Left colon (tissue), 2 donors: Measurements from ENCODE around the gene HABP4. TPM values are rescaled to one million over a fixed set of nuclear protein-coding genes. Genes with fewer than 3 reads are reported as not detected.

Experiments
- ATAC-seq: fragments of 200-7000 bp; cut with Tn5 transposase; one replicate; pipeline ENCODE4 v1.9.1; 2020; ENCODE audit warnings: mild to moderate bottlenecking, moderate library complexity
- DNase-seq, 2 donors: peaks; one replicate each; pipeline ENCODE4 v3.0.0-alpha.2; 2020
- intact Hi-C, 2 donors: fragments of 100-400 bp; cut with DNase I in 1 of 2; cut with micrococcal nuclease in 1 of 2; formaldehyde crosslinking; loops; one replicate each; pipeline versions ENCODE4 v1.11.2 to v1.14.0; 2022; cut with DNase I, micrococcal nuclease
- long read RNA-seq: library from polyadenylated mRNA; unstranded; transcript quantifications from one replicate; pipeline ENCODE4 v2.0.0, GENCODE V29; 2021
- total RNA-seq, 2 donors: library from RNA; stranded (reverse); fragmentation: NEBNext Ultra II Directional; extraction: Animal tissue kit (Norgen Biotek cat#: 25700); gene quantifications; one replicate each; pipeline ENCODE4 v1.2.1, GENCODE V29; 2021
- donor health status: DM: no; HTN: no; CAD: no.
- donor health status: DM: yes; HTN: yes; CAD: no.

Gene HABP4
- total RNA-seq: 1 to 10 TPM; 2.0 to 4.3 TPM
- long read RNA-seq, transcript HABP4-201 (8 exons, 2,615 nt): major isoform, 20 of 22 reads
- long read RNA-seq, partial matches to known transcripts: 0 of 22 reads
- long read RNA-seq, other reads (novel, unspliced or antisense): 2 of 22 reads

DNA sequence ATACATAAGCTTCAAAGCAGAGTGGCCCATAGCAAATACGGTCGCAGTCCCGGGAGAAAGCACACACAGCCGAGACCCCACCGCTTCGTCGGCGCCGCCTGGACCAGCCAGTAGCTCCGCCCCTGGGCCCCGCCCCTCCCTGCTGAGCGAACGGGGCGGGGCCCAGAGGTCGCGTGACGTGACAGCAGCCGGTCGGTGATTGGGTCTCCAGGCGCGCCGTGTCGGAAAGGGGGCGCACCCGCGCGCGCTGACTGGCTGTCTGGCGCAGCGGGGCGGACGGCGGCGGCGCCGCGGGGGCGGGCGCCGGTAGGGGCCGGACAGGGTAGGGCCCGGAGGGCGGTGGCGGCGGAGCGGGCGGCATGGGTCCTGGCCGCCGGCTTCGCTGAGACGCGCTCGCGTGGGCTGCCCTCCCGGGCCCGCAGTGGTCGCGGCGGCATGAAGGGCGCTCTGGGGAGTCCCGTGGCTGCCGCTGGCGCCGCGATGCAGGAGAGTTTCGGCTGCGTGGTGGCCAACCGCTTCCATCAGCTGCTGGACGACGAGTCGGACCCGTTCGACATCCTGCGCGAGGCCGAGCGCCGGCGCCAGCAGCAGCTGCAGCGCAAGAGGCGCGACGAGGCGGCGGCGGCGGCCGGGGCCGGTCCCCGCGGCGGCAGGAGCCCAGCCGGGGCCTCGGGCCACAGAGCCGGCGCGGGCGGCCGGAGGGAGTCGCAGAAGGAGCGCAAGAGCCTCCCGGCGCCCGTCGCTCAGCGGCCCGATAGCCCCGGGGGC is at the start of gene HABP4:
Gene HABP4 (plus strand): TSS at position 325 of the 768 bp plus-strand sequence. CDS start 111 bp downstream, at position 436.
- peak; percentile 98 for ATAC-seq
- intact Hi-C loops: loop anchor here in 1 of 2 donors (10.0 kb wide), 1 partner anchor 215 kb away; no protein-coding TSS in a partner anchor
- peak; percentile 95 to 99 for DNase-seq

- ATAC-seq (peak; percentile 56), DNase-seq (peak in 1 of 2 donors; percentile 44)
- intact Hi-C loops: no loop called here
These were observed 41.3 kb upstream of the HABP4 start for GRCh38 chr9:96408409-96409280.

GRCh38 chr9:96411129-96411838 is 38.7 kb upstream of the HABP4 start:
- intact Hi-C loops: no loop called here
- ATAC-seq (no peak), DNase-seq (no peak)

GRCh38 chr9:96412174-96412913 is 37.6 kb upstream of the HABP4 start:
- intact Hi-C loops: no loop called here
- no peak for DNase-seq

DNA sequence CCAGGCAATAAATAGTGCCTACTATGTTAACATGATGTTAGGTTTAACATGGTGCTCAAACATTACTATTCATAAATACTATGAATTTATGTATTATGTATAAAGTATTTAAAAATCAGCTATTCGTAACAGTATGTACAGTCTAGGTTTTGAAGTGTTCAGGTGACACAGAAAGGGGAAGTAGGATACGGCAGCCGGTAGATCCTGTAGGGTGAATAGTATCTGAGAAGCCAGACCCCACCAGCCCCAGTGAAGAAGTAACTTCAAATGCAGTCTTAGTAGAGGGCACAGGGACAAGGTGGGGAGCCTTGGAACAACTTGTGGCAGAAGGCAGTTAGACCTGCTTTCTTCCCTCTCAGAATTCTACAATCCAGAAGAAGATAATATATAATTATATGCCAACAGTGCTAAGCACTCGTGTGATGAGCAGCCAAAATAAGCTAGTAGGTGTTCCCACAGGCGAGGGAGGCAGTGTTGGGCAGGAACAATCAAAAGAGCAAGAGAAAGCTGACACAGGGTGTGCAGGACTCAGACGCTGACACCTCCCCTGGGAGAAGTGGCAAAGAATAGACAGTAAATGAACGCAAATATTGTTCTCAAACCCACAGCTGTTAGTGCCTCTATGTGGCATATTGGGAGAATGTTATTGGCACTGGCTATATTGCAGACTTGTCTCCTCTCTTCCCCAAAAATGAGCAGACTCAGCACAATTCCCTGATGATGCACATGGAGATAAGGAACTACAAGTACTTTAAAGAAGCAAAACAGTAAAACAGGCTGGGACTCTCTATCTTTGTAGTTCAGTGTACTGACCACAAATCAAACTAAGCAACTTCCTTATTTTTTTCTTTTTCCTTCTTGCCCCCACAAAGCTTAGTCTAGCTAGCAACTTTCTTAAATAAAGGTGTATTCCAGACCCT is 36.4 kb upstream of the HABP4 start:
- intact Hi-C loops: no loop called here
- peak in 1 of 2 donors; percentile 36 for DNase-seq

More at GRCh38 chr9:96412174-96412913, 37.6 kb upstream of the HABP4 start:
- no peak for ATAC-seq

GRCh38 chr9:96417051-96417586 is 32.9 kb upstream of the HABP4 start:
- intact Hi-C loops: no loop called here
- peak; percentile 44 for ATAC-seq
- DNase-seq: peak; percentile 91 to 94

More for the DNA sequence above, 36.4 kb upstream of the HABP4 start:
- ATAC-seq: no peak

DNA sequence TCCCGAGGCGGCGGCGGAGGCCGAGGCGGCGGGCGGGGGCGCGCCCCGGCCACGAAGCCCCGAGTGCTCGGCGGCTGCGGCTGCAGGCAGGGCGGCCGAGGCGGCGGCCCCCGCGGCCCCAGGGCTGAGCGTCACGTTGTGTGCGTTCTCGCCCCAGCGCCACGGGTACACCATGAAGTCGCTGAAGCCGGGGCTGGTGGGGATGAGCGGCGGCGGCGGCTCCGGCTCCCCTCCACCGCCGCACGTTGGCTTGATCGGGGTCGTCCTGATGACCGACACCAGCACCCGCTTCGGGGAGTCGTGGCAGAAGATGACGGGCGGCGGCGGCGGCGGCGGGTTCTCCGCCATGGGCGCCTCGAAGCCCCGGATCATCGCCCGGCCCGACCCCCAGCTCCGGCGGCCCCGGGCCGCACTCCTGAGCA is 32.3 kb upstream of the HABP4 start:
- ATAC-seq: no peak
- intact Hi-C loops: no loop called here
- peak; percentile 36 to 53 for DNase-seq

DNA sequence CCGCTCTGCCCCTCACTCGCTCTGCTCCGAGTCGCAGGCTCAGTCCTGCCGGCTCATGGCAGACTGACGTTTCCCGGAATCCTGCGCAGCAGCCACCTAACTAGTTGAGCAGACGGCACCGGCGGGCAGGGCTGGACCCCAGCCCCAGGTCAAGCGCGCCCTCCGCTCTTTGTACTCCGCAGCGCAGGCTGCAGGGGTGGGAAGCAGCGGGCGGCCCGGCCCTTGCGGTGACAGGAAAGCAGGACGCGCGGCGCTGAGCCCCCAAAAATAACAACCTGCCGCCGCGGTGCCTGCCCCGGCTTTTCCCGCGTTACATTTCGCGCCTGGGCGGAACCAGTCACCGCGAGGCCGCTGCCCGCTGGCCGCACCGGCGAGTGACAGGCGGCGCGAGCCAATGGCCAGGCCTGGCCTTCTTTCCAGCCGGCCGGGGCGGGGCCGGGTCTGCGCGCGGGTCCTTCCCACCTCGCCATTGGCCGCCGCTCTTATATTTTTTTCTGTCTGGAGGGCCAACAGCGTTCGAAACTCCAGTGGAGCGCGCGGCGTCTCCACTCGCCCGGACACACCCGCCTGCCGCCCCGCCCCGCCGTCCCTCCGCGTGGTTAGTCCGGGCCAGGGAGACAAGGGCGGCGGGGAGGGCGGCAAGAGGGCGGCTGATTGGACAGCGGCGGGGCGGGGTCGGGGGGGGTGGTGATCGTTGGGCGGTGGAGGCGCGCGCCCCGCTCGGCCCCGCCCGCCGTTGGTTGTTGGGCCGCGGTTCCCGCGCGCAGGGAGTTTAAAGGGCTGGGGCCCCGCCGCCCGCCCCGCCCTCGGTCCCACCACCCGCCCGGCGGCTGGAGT is 31.7 kb upstream of the HABP4 start, which contains the start of gene ZNF367:
Gene ZNF367 (minus strand): TSS at position 288 of the 837 bp plus-strand sequence. CDS start 338 bp downstream, outside the sequence.
- intact Hi-C loops: no loop called here
- DNase-seq (peak; percentile 98), ATAC-seq (peak; percentile 78)

GRCh38 chr9:96418920-96419690 is 30.9 kb upstream of the HABP4 start:
- ATAC-seq (peak; percentile 70), DNase-seq (peak; percentile 80 to 85)
- intact Hi-C loops: no loop called here

DNA sequence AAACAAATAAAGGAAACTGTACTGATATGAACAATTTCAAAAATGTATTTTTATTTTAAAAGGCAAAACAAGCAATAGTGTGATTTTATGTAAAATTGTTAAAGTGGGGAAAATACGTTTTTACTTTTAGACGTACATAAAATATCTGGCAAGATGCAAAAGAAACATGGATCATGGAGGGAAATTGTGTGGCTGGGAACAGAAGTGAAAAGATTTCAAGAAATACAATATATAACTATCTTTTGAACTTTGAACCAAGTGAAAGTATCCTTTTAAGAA is 30.3 kb upstream of the HABP4 start:
- ATAC-seq: no peak
- DNase-seq: no peak
- intact Hi-C loops: no loop called here

- no peak for DNase-seq
- intact Hi-C loops: no loop called here
- ATAC-seq: no peak
These were observed 29.3 kb upstream of the HABP4 start for GRCh38 chr9:96420468-96421219.

DNA sequence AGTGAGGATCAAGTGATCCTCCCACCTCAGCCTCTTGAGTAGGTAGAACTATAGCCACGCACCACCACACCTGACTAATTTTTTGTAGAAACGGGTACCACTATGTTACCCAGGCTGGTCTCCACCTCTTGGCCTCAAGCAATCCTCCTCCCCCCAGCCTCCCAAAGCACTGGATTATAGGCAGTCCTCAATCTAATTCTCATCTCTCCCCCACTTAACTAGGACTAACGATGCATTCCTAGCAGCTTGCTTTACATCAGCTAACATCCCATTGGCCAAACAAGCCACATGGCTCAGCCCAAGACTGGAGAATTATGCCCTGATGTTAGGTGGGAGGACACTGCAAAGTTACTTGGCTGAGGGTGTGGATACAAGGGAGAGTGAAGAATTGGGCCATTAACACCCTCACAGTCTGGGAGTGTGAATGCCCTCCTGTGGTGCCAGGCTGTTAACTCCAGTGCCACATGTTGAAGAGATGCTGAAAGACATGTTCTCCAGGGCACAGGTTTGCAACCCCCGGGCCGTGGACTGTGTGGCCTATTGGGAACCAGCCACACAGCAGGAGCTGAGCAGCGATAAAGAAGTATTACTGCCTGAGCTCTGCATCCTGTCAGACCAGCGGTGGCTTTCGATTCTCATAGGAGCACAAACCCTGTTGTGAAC is 26.5 kb upstream of the HABP4 start:
- DNase-seq: no peak
- intact Hi-C loops: no loop called here
- ATAC-seq: no peak

DNA sequence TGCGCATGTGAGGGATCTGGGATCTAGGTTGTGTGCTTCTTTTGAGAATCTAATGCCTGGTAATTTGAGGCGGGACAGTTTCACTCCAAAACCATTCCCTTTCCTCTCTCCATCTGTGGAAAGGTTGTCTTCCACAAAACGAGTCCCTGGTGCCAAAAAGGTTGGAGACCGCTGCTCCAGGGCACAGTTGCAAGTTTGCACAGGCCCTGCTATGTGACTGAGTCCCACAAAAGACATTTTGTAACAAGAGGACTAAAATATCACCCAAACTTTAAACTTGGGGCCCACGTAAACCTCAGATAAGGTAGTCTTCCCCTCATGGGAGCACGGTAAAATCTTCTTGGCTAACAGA is 26.0 kb upstream of the HABP4 start:
- DNase-seq: no peak
- intact Hi-C loops: no loop called here

GRCh38 chr9:96425500-96426169 is 24.3 kb upstream of the HABP4 start:
- peak; percentile 91 for ATAC-seq
- intact Hi-C loops: no loop called here
- no peak for DNase-seq

More for the DNA sequence above, 26.0 kb upstream of the HABP4 start:
- ATAC-seq: no peak
